Prostate gland (tissue), 2 donors: ENCODE measurements around the gene PCMTD2.

ENCODE experiments used
- POLR2A ChIP-seq: fragments of 450-650 bp; IDR thresholded peaks from one replicate; pipeline ENCODE4 v1.6.1; 2016; ENCODE audit warnings: antibody characterized with exemption, mild to moderate bottlenecking
- TF ChIP-seq, protein P1 (sequence below), 4 experiments: fragments of 200-600 bp in 2 of 4; fragments of 450-650 bp in 2 of 4; sonication (generic) in 2 of 4; IDR thresholded peaks; 1 replicate in 3 of 4; 2 replicates in 1 of 4; pipeline ENCODE4 v1.5.1; 2016 to 2019; ENCODE audit warnings: antibody characterized with exemption in 4 of 4, mild to moderate bottlenecking in 2 of 4, moderate library complexity in 2 of 4

DNA sequence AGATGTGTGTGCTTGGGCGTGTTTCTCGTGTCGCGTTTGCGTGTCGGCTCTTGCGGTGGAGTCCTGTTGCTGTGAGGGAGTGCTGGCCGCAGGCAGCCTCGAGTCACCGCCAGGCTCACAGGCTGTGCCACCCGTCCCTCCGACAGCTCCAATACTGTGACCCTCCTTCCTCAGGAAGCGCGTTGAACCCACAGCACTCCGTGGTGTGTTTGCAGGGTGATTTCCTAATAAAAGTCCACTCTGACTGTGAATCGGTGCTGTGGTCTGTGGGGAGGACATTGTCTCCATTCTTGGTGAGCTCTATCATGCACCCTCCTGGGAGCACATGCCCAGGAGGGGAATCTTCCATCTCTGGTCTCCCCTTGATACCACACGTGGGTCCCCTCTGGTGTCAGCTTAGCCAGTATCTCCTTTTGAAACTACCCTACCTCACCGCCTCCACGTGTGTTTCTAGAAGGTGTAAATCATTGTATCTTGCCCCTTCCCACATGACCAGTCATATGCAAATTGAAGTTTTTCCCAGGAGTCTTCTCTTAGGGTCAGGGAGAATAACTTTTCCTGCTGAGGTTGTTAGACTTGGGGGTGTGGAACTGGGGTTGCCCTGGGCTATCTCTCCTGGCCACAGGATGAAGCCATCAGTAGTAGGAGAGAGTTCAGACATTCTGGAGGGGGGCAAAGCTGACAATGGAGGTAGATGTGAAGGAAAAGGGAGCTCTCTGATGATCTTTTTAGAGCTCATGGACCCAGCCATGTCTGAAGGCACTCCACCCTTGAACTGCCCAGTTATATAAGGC lies 13.3 kb upstream of the PCMTD2 start:
- TF ChIP-seq, protein P1, sequence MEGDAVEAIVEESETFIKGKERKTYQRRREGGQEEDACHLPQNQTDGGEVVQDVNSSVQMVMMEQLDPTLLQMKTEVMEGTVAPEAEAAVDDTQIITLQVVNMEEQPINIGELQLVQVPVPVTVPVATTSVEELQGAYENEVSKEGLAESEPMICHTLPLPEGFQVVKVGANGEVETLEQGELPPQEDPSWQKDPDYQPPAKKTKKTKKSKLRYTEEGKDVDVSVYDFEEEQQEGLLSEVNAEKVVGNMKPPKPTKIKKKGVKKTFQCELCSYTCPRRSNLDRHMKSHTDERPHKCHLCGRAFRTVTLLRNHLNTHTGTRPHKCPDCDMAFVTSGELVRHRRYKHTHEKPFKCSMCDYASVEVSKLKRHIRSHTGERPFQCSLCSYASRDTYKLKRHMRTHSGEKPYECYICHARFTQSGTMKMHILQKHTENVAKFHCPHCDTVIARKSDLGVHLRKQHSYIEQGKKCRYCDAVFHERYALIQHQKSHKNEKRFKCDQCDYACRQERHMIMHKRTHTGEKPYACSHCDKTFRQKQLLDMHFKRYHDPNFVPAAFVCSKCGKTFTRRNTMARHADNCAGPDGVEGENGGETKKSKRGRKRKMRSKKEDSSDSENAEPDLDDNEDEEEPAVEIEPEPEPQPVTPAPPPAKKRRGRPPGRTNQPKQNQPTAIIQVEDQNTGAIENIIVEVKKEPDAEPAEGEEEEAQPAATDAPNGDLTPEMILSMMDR (IDR thresholded peaks at IDR 0.05) = no peak
- no peak for TF ChIP-seq POLR2A
